ENCODE data around the gene LINC00305.

LINC00305 gene

DNA sequence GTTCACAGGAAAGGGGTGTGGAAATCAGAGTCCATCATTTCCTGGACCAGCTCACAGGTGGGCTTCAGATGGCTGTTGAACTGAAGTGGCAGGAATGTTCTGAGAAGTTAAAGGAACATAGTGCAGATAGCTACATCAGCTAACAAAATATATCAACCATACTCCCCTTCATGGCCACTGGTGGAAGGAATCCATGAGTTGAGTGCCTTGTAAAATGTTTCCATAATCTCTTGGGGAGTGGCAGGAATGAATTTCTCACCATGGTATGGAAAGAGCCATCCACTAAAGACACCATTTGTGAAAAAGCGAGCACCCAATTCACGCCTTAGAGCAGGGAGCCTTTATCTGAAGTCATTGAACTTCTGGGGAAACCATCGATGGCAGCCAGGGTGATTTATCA, at the start of gene LINC00305:
TSS of gene LINC00305 (minus strand) at position 101 of the 400 bp plus-strand sequence.
- DNase-seq (ENCODE audit: extremely low read depth in 1 of 2, low read depth in 1 of 2), result no peak

DNA sequence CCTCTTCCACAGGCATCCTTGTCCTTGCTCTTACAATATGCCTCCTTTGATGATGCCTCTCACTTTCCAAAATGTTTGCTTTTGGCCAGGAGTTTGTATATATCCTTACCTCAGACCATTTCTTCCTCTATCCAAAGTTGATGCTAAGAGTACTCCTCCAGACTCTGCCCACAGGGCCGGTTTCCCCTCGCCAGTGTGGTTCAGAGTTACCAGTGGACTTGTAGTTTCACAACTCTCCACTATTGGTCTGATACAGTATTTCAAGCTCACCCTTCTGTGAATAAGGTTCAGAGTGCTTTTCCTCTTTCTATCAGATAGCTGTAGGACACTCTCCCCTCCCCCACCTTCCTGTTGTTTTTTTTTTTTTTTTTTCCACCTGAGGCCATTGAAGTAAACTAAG, 42.2 kb upstream of the LINC00305 start:
- DNase-seq (ENCODE audit: extremely low read depth in 1 of 2, low read depth in 1 of 2), result no peak

DNA sequence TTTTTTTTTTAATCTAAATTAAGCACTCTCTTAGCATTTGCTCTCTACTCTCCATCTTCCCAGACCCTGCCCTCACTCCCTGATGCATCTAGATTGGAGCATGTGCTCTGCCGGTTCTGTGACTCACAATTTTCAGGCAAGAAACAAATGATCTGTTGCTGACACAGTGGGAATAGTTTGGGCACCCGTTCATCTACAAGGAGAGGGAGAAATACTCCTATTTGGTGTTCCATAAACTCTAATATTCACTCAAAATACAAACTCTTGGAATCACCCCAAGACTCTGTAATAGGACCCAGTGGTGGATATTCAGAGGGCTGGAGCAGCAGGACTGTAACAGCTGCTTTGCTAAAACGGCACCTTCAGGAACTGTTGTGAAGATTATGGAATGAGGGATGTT, 37.1 kb upstream of the LINC00305 start:
- no peak for DNase-seq (ENCODE audit: extremely low read depth in 1 of 2, low read depth in 1 of 2)

DNA sequence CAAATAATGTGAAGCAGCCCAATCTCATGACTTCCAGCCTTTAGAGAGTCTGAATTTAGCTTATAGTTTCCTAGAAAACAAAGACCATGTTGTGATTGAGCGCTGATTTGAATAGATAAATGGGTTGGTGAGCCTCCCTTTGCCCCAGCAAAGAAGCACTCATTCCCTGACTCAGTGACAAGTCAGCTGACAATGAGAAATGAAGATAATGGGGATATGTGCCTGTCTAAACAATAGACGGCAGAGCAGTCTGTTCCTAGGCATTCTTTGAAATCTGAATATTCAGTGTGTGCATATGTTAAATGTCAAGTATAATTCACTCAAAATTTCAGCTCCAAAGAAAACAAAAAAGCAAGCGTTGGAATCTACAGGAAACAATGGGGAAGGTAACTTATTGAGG, 34.8 kb upstream of the LINC00305 start:
- no peak for DNase-seq (ENCODE audit: extremely low read depth in 1 of 2, low read depth in 1 of 2)

DNA sequence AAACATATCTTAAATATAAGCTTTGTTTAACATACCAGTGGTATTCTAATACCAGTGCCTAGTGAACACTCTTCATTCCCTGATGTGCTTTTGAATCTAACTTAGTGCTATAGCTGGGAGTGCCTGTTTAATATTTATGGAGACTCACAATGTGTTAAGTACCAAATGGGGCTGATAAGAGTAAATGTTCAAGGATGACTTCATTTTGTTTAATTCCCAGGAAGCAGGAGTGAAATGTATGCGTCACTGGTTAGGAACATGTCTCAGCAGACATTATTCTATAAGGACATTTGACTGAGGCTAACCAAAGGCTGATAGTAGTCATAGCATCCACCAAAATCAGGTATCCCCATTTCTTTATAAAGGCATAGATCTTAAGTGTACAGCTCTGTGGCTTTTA, 31.7 kb upstream of the LINC00305 start:
- no peak for DNase-seq (ENCODE audit: extremely low read depth in 1 of 2, low read depth in 1 of 2)

DNA sequence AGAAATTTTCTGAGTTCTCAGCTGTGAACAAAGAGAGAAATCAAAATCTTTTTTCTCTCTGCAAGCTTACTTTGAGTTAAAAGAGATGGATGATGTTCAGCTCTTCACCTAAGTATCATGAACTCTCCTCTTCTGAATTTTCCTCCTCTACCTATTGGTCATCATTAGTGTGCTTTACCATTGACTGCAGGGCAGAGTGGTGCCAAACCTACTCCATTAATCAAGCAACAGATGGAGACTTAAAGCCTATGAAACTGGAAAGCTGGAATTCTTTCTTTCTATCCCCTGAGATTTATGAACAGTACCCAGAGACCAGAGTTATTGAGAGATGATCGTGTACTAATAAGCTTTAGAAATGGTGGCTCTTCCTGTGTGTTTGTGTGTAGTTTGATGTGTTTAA, 31.3 kb upstream of the LINC00305 start:
- DNase-seq (ENCODE audit: extremely low read depth in 1 of 2, low read depth in 1 of 2), result no peak

DNA sequence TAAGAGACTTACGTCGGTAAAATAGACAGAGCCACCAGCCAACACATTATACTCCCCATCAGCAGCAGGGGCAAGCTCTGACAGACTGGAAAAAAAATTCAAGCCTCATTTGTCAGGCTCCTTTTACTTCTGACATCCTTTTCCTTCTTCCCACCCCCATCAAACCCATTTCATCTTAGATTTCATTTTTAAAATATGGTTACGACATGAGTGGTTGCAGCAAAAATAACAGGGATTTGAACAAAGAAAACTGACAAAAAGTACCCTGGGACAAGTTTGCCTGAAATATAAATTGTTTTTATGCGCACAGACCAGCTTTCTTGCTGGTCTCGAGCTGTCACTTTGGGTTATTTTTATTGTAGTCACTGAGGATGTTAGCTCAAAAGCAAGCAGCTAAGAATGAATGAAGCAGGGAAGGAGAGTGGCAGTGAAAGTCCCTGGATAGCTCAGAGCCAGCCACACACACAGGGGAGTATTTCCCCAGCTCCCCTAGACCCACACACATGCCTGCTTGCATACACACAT, 30.7 kb upstream of the LINC00305 start:
- DNase-seq (ENCODE audit: extremely low read depth in 1 of 2, low read depth in 1 of 2), result no peak

DNA sequence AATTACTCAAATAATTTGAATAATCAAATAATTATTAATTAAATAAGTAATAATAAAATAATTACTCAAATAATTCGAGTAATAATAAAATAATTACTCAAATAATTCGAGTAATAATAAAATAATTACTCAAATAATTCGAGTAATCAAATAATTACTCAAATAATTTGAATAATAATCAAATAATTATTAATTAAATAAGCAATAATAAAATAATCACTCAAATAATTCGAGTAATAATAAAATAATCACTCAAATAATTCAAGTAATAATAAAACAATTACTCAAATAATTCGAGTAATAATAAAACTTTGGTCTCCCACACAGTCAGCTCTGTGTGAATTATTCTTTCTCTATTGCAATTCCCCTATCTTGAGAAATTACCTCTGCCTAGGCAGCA, 30.0 kb upstream of the LINC00305 start:
- no peak for DNase-seq (ENCODE audit: extremely low read depth in 1 of 2, low read depth in 1 of 2)

DNA sequence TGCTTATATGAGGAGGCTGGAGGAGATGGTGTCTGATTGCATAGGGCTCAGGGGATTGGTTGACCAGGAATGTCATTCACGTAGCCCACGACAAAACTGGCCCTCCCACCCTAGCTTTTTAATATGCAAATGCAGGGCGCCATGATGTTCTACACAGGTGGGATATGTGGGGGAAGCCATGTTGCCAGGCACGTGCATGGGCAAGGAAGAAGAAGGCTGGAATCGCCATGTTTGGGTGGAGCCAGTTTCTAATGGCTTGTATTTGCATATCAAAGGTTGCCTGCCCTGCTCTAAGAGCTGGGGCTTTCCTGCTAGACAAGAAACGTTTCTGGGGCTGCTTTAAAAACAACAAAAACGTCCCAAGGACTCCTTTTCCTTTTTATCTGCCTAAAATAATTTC, 26.5 kb upstream of the LINC00305 start:
- no peak for DNase-seq (ENCODE audit: extremely low read depth in 1 of 2, low read depth in 1 of 2)

DNA sequence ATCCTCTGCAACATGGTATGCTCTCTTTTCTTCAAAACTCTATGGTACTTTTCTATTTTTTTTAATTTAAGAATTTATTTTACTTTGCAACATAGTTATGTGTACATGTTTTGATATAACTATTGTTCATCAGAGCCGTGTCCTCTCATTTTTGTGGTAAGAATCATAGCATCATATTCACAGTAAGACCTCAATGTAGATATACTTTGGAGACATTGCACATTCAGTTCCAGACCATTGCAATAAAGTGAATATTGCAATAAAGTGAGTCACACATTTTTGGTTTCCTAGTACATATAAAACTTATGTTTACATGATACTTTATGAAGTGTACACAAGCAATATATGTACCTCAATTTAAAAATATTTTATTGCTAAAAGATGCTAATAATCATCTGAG, 22.7 kb upstream of the LINC00305 start:
- no peak for DNase-seq (ENCODE audit: extremely low read depth in 1 of 2, low read depth in 1 of 2)

DNA sequence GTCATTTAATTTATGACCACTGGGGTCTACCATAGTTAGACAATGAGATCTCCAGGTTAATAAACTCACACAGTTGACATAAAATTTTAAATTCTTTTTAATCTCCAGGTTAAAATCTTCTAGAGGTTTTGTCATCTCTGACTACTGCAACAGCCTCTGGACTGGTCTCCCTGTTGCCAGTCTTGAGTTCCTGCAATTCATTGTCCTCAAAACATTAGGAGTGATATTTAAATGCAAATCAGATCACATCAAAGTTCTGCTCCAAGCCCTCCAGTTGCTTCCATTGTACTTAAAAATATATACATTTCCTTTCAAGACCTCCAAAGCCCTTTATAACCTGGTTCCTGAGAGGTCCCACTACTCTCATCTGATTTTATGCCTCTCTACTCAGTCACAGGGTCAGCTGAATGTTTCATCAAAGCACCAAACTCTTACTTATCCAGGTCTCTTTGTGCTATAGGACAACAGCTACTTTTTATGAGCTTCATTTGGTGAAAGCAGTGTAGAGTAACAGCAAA, 18.6 kb upstream of the LINC00305 start:
- no peak for DNase-seq (ENCODE audit: extremely low read depth in 1 of 2, low read depth in 1 of 2)

DNA sequence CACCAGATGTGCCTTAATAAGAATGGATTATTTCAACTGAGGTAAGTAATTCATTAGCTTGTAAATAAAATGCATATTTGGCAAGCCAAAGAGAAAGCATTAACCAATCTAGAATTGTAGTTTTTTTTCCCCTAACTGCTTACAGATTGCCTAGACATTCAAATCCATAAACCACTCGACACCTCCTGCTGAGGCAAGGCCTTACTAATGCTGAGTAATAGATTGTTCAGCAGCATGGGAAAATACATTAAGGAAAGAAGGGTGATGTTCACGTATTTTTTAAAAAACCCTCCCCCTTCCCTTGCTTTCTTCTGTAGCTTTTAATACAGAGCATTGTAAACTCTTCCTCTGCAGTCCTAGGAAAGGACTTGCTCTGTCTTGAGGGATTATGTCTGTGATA, 17.0 kb upstream of the LINC00305 start:
- DNase-seq (ENCODE audit: extremely low read depth in 1 of 2, low read depth in 1 of 2), result no peak

DNA sequence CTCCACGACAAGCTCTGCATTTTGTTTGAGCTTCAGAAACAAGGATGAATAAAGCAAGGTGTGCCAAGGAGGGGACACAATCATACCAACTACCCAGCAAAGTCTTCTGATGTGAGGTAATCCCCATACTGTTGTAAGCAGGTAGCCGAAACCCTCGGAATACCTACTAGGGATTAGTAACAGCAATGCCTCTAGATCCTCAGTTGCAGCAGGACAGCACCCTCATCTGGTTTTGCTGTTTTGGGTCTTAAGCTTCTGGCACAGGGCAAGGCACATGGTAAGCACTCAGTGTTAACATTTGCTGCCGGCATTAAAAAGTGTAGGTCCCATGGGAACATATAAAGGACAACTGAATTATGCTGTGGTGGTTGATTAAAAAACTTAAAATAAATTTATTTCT, 16.0 kb upstream of the LINC00305 start:
- DNase-seq (ENCODE audit: extremely low read depth in 1 of 2, low read depth in 1 of 2), result no peak

DNA sequence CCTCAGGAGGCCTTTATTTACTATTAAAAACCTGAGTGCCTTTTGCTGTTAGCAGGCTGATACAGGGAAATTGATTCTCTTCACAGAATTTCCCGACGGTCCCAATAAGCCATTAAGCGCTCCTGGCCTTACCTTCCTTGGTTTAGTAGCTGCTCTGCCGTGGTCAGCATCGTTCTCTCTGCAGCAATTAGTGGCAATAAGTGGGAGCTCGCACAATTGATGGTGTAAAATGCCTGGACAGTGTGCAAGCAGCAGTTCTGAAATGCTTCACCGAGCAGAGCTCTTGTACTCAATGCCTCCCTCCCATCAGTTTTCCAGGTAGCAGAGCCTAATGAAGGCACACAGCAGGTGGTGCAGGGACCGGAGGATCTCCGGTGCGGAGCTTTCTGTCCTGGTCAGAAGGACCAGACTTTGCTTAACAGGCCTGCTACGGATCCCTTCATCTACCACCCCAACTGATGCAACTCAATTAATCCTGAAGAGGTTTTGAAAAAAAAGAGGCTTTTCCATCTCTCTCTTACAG, 1.1 kb upstream of the LINC00305 start:
- no peak for DNase-seq (ENCODE audit: extremely low read depth in 1 of 2, low read depth in 1 of 2)

DNA sequence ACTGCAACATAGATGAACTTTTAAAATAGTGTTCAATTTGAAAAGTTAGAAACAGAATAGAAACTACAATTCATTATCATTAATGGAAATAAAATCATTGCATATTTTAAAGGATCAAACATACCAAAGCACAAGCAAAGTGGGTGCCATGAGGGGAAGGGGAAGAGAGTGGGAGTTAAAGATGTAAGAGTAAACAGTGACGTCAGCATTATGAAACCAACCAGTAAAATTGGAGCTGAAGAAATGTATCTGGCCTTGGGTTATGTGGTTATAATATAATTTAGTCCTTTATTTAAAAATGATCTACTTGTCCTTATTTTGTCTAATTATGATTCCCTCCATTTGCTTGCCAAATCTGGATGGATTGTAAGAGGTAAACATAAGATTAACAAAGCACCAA, 6.0 kb downstream of the LINC00305 start:
- DNase-seq (ENCODE audit: extremely low read depth in 1 of 2, low read depth in 1 of 2), result no peak

DNA sequence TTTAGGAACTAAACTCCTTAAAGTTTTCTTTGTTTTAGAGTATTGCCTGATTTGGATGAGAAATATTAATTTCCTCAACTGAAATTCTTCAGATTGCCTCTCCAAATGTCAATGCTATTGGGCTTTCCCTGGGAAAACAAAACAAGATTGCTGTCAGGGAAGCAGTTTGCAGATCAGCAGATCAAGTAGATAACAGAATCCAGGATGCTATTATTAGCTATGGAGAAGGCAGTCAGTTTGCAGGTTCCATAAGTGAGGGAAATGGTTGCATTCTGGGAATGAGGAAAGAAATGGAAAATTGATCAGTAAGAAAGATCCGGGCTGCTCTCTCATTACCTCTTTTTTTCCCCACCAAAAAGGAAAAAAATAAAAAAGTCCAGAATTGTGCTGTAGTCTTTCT, 11.0 kb downstream of the LINC00305 start:
- DNase-seq (ENCODE audit: extremely low read depth in 1 of 2, low read depth in 1 of 2), result no peak

DNA sequence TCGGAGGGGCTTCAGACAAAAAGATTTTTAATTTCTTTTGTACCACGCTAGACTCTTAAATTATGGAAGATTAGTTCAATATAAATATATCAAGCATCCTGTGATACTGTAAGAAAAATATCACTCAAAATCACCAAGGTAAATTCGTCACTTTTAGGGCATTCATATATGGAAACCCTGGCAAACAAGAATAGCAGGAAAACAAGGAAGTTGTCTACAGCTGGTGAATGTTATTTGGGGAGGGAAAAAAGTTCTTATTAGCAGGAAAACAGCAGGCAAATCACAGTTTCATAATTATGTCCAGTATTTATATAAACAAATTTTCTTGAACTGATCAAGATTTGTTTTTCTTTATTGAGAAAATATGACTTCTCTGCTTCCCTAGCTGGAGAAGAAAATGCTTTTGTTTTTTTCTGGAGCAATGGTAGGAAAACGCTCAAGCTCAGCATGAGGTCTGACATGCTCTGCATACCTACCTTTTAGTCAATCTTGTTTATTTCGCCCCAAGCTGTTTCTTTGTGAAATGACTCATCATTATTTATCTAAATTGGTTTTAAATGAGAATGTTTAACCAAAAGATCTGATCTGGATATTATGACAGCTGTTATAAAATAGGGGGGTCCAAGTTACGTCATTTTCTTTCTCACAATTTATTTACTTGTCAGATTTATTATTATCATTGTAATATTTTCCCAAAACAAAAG, 14.7 kb downstream of the LINC00305 start:
- no peak for DNase-seq (ENCODE audit: extremely low read depth in 1 of 2, low read depth in 1 of 2)

DNA sequence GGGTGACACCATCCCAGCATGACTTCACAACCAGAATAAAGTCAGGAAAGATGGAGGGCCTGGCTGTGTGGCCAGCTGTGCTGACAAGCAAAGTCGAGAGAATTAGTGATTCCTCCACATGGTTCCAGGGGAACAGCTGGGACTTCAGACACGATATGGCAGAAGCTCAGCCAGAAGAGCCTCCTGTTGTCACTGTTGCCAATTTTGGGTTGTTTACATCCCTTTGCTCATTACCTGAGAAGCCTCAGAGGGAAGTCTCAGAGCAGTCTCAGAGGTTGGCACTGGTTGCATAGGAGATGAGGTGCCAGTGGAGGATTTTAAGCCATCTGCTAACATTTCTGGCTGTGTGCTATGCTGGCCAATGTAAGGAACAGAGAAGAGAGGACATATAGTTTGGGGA, 16.0 kb downstream of the LINC00305 start:
- DNase-seq (ENCODE audit: extremely low read depth in 1 of 2, low read depth in 1 of 2), result no peak

DNA sequence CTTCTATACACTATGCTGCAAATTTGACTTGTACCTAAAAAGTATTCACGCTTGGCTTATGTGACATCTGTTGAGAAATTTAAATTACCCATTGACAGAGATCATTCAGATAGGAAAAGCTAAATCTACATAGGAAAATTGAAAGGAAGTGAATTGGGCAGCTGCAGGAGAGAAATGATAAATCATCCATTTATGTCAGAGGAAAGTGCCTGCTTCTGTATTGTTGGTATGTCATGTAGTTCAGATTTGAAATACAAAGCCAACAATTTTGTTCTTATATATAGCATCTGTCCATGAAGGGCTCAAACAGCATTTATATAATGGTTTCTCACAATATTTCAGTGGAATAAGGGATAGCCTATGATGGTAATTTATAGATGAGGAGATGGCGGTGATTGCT, 17.6 kb downstream of the LINC00305 start:
- DNase-seq (ENCODE audit: extremely low read depth in 1 of 2, low read depth in 1 of 2), result no peak

DNA sequence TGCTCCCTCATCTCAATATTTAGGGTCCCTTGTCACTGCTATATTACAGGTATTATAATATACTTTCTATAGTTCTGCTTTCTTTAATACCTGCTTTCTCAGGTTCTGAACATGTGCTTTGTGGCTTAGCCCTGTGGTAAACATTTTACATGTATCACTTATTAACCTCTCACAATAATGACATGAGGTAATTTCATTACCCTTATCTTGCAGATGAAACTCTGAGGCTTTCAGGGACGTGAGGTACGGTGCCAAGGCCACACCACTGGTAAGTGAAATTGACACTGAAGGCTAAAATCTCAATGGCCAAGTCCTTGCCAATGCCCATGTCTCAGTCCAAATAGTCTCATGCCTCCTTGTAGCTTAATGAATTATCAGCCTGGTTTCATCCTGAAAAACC, 21.7 kb downstream of the LINC00305 start:
- no peak for DNase-seq (ENCODE audit: extremely low read depth in 1 of 2, low read depth in 1 of 2)

DNA sequence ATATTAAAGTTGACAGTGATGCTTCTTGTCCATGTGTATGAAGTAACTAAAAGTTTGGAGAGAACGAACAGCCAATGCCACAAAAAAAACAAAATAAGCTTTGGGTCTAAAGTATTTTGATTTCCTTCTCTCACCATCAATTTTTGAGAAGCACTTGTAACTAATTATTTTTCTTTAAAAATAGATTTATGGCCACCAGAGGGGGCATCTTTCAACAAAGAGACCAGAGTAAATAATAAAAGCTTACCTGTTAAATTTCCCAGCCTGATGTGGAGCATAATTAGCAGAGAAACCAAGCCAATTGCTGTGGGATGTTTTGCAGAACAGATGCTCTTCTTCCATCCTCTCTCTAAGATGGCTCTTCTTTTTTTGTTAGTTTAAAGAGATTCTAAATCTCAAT, 29.0 kb downstream of the LINC00305 start:
- DNase-seq (ENCODE audit: extremely low read depth in 1 of 2, low read depth in 1 of 2), result no peak

DNA sequence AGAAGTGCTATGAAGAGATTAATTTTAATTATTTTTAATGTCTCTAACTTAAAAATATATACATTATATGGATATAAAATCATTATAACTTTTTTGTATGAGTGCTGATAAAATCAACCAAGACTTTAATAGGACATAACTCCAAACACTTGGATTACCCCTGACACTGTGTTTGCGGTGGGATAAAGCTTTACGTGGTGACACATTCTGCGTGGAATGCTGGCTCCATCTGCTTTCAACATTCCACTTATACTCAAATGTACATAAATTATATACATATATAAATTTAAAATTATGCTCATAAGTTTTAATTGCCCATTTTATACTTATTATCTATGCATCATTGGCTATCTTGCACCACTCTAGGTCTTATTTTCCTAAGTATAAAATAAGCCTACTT, 30.5 kb downstream of the LINC00305 start:
- DNase-seq (ENCODE audit: extremely low read depth in 1 of 2, low read depth in 1 of 2), result no peak

All from activated CD8-positive, alpha-beta memory T cell treated with anti-CD3 and anti-CD28 coated beads for 1 hour (primary cell).